Stimulated activated CD8-positive, alpha-beta memory T cell treated with anti-CD3 and anti-CD28 coated beads, Interleukin-4, amount 100 ng/mL, for 1 hour (primary cell): ENCODE data around the gene PTPRN2.
"Not testable (repeated sequence)": the region's sequence is repeated elsewhere in the genome, so short reads cannot be mapped to it uniquely, and the experiment has no call there.

Experiments
- DNase-seq, 2 donors: peaks; one replicate each; pipeline ENCODE4 v3.0.0-alpha.2; 2020; ENCODE audit warnings: low read depth in 2 of 2, low spot score in 1 of 2

PTPRN2 gene

GRCh38 chr7:158260567-158261361 is 326.9 kb downstream of the PTPRN2 start:
- no peak for DNase-seq

GRCh38 chr7:158259671-158260418 is 327.8 kb downstream of the PTPRN2 start:
- no peak for DNase-seq

- DNase-seq = no peak
Observed at GRCh38 chr7:158259141-158259540, 328.5 kb downstream of the PTPRN2 start.

- no peak for DNase-seq
Observed at GRCh38 chr7:158258411-158259130, 329.1 kb downstream of the PTPRN2 start.

GRCh38 chr7:158257516-158258410 is 329.9 kb downstream of the PTPRN2 start:
- no peak for DNase-seq

GRCh38 chr7:158257001-158257400 is 330.6 kb downstream of the PTPRN2 start:
- no peak for DNase-seq

- no peak for DNase-seq
Observed at GRCh38 chr7:158256091-158256816, 331.4 kb downstream of the PTPRN2 start.

GRCh38 chr7:158255558-158255957 is 332.1 kb downstream of the PTPRN2 start:
- no peak for DNase-seq

GRCh38 chr7:158255156-158255555 is 332.5 kb downstream of the PTPRN2 start:
- DNase-seq = no peak

- not testable (repeated sequence) for DNase-seq
Observed at GRCh38 chr7:158253670-158254045, 334.0 kb downstream of the PTPRN2 start.

- no peak for DNase-seq
Observed at GRCh38 chr7:158252837-158253669, 334.6 kb downstream of the PTPRN2 start.

- DNase-seq = no peak
Observed at GRCh38 chr7:158252081-158252836, 335.4 kb downstream of the PTPRN2 start.

- DNase-seq = no peak
Observed at GRCh38 chr7:158251061-158251965, 336.3 kb downstream of the PTPRN2 start.

GRCh38 chr7:158249692-158250091 is 337.9 kb downstream of the PTPRN2 start:
- no peak for DNase-seq

GRCh38 chr7:158248816-158249215 is 338.8 kb downstream of the PTPRN2 start:
- DNase-seq = no peak

- DNase-seq = no peak
Observed at GRCh38 chr7:158247758-158248487, 339.7 kb downstream of the PTPRN2 start.
